HG03342 (cell line): Measurements from ENCODE around the gene ADGRG1.

Experiments
- ATAC-seq: cut with Tn5 transposase; IDR thresholded peaks from one replicate; pipeline ENCODE4 v1.9.1; 2021; ENCODE audit warnings: mild to moderate bottlenecking, moderate library complexity; ENCODE audit not compliant: unreplicated experiment

The ADGRG1 gene

GRCh38 chr16:57633383-57634064 lies 5.1 kb downstream of the ADGRG1 start:
- ATAC-seq, result no peak

DNA sequence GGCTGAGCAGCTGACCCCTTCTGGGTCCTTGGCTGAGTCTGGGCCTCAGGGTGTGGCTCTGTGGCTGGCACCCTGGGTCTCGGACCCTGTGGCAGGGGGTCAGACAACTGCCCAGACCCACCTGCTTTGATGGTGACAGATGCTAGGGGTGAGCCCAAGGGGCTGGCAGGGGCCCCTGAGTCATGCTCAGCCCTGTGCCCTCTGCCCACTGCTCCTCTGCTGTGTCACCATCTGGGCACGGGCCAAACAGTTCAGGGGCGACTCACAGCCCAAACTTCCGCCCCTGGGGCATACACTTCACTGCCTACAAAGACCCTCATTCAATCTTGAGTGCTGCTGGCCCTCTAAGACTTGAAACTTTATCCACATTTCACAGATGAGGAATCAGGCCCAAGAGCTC lies 5.7 kb downstream of the ADGRG1 start:
- ATAC-seq, result no peak

DNA sequence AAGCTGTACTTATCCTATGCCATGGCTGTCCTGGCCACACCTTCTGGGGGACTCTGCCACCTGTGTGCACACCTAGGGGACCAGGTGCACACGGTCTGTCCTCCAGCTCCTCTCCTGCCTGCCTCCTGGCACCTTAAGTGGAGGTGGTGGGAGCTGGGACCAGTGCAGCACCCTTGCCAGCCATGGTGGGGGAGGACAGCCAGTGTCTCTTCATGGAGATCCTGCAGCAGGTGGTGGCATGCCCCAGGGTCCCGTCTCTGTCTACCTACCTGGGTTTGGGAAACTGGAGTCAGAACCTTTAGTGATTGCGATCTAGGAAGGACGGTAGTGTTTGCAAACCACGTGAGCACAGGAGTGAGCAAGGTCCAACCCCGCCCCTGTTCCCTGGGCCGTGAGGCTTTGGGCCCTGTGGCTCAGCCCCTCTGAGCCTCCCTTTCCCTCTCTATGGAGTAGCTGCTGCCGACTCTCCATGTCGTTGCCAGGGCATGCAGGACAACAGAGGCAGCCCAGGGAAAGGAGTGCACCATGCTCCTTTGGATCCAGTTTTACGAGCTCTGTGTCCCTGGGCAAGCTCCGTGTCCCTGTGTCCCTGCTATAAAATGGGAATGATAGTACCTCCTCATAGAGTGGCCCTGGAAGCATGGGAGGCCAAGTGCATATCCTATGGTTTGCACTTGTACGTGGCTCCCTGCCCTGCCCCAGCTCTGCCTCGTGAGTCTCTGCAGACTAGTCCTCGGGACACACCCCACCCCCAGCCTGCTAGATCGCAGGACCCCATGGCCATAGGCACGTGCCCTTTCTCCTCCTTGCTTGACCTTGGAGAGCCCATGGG lies 7.1 kb downstream of the ADGRG1 start:
- ATAC-seq, result no peak

DNA sequence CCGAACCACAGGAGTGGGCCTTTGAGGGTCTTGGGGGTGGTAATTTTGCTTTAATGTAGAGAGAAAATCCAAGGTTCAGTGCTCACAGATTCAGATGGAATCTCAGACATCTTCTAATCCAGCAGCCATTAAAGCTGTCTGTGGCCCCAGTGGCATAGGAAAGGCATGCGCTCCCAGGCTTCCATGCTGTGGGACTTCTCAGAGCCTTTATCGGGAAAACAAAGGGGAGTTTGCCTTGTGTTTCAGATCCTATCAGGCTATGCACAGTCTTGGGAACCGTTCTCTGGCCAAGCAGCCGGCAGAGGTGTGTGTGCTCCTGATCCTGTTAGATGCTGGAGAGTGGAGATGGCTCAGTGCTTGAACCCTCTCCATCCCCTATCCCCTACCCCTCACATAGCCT lies 7.8 kb downstream of the ADGRG1 start:
- ATAC-seq, result no peak

DNA sequence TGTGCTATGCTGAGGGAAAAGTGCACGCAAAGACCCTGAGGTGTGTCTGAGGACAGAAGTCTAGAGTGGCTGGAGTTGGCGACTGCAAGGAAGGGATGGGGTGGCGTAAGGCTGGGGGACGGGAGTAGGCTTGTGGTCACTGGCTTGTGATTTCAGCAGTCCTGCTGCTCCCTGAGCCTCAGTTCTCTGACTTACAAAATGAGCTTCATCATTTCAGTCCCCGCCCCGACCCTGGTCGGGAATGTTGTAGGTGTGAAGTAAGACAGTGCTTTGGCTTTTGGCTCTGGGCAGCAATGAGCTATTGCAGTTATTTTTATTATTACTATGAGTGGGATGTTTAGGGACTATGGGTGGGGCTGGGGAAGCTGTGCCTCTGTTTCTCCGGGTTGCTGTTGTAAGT lies 8.6 kb downstream of the ADGRG1 start:
- no peak for ATAC-seq

DNA sequence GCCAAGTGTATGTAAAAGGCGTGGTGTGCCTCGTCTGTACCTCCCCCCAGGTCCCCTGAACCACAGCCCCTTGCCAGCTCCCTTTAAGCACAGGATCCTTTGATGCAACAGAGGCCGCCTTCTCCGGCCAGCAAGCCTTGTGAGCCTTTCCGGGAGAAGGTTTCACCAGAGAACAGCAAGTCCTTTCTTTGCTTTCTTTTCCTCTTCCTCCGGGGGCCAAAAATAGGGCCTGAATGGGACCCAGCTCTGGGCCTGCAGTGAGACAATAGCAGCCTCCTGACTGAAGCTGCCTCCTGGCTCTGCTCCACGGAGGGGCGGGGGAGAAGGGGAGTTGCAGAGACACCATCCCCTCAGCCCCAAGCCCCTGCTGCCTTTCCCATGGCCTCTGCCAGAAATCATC lies 9.0 kb downstream of the ADGRG1 start:
- ATAC-seq, result no peak

DNA sequence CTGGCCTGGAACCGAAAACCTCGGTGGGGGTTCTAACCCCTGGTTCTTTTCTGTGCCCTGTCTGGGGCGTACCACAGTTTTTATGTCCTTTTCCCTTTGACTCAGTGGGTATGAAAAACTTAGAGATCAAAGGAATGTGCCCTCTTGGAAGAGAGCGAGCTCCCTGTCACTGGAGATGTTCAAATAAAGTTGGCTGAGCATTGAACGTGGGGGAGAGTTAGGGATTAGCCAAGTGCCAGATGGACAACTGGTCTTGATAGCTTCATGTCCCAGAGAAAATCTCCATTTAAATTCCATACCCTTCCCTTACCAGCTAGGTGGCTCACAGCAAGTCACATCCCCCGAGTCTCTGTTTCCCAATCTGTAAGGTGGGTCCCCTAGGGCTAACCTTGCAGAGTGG lies 9.5 kb downstream of the ADGRG1 start:
- no peak for ATAC-seq

- no peak for ATAC-seq
These were observed 10.0 kb downstream of the ADGRG1 start for GRCh38 chr16:57638381-57638780.

DNA sequence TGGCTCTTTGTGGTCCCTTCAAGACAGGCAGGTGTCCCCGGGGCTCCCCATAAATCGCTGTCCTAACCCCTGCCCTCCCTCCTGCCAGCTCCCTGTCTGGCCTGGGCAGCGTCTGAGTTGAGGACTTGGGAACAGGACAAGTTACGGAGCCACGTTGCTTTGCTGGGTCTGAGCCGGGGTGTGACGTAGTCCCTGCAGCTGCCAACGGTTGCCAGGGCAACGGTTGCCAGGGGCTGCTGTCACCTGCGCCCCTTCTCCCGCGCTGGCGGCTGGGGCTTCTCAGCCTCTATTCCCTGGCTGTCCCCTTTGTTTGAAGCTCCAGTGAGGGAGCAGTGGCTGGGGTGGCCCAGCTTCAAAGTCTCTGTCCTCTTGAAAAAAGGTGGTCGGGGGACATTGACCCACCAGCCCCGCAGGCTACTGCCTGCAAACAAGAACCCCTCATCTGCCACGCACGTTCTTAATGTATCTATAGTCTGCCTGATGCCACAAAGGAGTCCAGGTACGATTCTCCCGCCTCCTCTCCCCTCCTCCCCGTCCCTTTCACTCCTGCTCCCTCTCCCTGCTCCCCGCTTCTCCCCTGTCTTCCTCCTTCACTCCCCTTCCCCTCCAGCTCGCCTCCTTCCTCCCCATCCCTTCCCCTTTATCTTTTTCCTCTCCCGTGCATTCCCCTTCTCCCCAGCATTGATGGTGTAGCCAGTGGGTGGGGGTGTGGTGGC lies 10.9 kb downstream of the ADGRG1 start:
- ATAC-seq, result no peak

DNA sequence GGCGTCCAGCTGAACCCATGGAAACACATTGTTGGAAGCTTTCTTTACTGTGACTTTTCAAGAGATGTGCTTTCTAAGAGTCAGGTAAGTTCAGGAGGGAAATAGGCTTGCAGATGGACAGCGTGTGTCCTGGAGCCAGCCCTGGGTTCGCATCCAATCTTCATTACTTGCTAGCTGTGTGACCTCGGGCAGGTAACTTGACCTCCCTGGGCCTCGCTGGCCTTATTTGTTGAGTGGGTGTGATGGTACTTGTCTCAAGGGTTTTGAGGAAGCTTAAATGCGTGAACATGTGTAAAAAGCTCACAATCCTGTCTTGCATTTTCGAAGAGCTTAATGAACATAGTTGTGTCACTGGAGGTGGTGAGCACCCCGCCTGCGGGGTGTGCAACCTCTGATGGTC lies 11.8 kb downstream of the ADGRG1 start:
- no peak for ATAC-seq

DNA sequence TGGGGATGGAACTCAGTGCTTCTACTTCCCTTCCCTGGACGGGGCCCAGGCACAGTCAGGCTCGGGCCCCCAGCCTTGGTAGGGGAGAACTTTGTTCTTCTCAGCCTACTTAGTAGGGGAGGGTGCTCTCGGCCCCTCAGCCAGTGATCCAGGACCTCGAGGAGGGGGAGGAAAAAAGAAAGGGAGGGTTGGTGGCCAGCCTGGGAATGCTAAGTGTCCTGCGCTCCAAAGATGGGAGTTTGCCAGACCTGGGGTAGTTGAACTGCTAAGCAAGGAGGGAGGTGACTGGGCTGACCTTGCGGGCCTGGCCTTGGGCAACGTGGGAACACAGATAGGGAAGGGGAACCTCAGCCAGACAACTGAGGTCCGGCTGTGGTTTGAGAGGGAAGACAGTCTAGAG lies 12.2 kb downstream of the ADGRG1 start:
- no peak for ATAC-seq

DNA sequence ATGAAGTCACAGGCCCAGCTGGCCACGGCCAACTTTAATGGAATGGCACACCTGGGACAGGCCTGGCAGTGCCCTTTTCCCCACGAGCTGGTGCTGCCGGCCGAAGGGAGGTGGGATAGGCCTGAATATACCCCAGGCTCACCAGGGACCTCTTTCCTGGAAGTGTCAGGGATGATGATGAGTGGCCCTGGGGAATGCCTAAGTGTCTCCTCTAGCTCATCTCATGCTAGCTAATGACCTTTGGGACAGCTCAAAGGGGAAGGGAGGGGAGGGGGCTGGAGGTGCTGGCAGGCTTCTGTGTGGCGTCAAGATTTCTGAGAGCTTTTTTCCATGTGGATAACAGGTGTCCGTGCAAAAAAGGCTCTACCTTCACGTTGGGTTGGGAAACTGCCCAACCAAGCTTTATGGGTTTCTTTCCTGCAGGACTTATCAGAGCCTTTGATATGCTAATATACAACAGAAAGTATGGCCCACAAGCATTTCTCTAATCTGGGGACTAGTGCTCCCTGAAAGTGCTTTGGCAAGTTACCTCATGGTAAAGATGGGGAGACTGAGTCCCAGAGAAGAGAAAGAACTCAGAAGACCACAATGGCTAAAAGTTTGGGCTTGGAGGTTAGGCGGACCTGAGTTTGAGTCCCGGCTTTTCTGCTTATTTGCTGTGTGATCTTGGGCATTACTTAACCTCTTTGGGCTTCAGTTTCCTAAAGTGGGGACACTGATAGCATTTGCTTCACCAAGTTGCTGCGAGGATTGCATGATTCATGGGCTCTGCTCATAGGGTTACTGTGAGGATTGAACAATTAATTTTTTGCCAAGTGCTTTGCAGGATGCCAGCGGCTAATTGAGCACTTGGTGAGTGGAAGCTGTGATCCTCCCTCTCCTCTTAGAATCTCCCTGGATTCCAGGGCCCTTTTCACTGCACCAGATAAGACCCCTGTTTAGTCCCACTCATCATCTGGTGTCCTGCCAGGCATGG lies 14.0 kb downstream of the ADGRG1 start:
- no peak for ATAC-seq

GRCh38 chr16:57643147-57643874 lies 14.9 kb downstream of the ADGRG1 start:
- ATAC-seq, result no peak

- ATAC-seq, result no peak
These were observed 15.5 kb downstream of the ADGRG1 start for GRCh38 chr16:57643910-57644309.

DNA sequence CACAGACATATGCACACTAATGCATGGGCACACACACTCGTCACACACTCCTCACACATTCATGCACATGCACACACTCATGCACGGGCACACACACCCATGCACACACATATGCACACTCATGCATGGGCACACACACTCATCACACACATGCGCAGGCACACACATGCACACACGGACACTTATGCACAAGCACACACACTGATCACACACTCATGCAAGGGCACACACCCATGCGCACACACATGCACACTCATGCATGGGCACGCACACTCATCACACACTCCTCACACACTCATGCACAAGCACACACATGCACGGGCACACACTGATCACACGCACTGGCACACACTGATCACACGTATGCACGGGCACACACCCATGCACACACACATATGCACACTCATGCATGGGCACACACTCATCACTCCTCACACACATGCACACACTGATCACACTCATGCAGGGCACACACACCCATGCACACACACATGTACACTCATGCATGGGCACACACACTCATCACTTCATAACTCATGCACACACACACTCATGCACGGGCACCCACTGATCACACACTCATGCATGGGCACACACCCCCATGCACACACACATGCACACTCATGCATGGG lies 16.1 kb downstream of the ADGRG1 start:
- ATAC-seq, result no peak

DNA sequence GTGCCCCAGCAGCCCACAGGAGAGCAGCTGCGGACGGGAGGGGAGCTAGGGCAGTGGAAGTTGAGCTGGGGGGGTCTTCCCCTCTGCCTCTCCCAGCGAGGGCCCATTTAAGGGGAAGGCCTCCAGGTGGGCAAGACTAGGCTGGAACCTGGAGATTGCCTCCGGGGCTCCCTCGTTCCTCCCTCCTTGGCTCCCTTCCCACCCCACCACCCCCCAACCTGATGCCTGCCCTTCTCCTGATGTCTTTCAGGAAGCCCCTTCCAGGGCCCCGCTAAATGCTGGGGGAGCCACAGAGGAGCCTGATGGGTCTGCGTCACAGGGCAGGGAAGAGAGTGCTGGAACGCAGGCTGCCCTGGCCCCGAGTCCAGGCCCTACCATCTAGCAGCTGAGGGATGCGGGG lies 16.7 kb downstream of the ADGRG1 start:
- no peak for ATAC-seq

GRCh38 chr16:57645691-57646387 lies 17.4 kb downstream of the ADGRG1 start:
- no peak for ATAC-seq

DNA sequence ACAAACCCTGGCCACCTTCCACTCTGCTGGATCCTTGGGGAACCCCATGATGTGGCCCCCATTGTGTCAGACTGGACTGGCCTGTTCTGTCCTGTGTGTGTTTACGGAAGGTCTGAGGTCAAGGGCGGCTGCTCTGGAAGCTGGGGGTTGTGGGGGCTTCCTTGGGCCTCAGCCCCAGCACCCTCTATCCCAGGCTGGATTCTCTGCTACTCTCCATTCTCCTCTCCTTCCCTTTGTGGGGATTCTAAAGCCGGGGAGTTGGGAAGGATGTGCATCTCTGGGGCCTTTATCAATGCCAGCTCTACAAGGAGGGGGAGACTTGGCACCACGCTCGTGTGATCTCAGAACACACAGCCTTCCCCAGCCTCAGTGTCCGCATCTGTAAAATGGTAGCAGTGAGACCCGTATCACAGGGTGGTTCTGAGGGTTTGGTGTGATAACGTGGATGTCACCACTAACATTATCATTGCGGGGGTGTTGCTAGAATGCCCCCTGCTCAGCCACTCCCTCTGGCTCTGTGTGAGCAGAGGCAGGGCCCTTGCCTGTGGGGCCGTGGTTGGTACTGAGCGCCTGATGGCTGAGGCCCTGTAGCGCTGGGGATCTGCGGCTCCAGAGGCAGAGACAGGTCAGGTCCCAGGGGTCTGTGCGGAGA lies 18.1 kb downstream of the ADGRG1 start:
- no peak for ATAC-seq
